Mesodermal cell (in vitro differentiated cells): ENCODE data around the gene CADM1.

Source experiments
- H3K27ac ChIP-seq: 2 replicates; pipeline ENCODE4 v1.7.0; 2013; ENCODE audit warnings: mild to moderate bottlenecking, low read depth, low read length, moderate library complexity; ENCODE audit not compliant: severe bottlenecking
- H3K36me3 ChIP-seq: 2 replicates; pipeline ENCODE4 v1.7.1; 2013; ENCODE audit warnings: mild to moderate bottlenecking, low read length, moderate library complexity; ENCODE audit not compliant: control insufficient read depth, insufficient read depth
- H3K4me1 ChIP-seq: one replicate; pipeline ENCODE4 v1.7.1; 2013; ENCODE audit warnings: mild to moderate bottlenecking, low read length; ENCODE audit not compliant: insufficient read depth, control insufficient read depth, poor library complexity, severe bottlenecking
- H3K4me3 ChIP-seq: 2 replicates; pipeline ENCODE4 v1.7.0; 2013; ENCODE audit warnings: low read length, control low read depth, mild to moderate bottlenecking; ENCODE audit not compliant: insufficient read depth, poor library complexity, severe bottlenecking; ENCODE audit errors: extremely low read depth
- H3K9me3 ChIP-seq: 2 replicates; pipeline ENCODE4 v1.7.1; 2013; ENCODE audit warnings: mild to moderate bottlenecking, low read length, moderate library complexity; ENCODE audit not compliant: control insufficient read depth
- WGBS, 2 experiments: methylation state at CpG; one replicate each; pipeline ENCODE4 v1.1.5; 2013; ENCODE audit warnings: missing lambda C conversion rate in 2 of 2; ENCODE audit not compliant: insufficient coverage in 2 of 2; 5-methylcytosine and 5-hydroxymethylcytosine counted together

The CADM1 gene

GRCh38 chr11:115338476-115338875, 165.7 kb downstream of the CADM1 start:
- Histone ChIP-seq H3K36me3 (no peaks in the 10 kb centered on the region), H3K27ac (no peak overlapping the region), H3K9me3 (no peaks in the 10 kb centered on the region), H3K4me1 (peaks cover 6% of the 10 kb centered on the region), H3K4me3 (no peak overlapping the region)
- WGBS, 2 experiments: 73 to 100% methylated on average over 3 of the region's 3 CpGs

GRCh38 chr11:115334932-115335788, 169.1 kb downstream of the CADM1 start:
- WGBS, 2 experiments: no CpG with 5 or more reads among the region's 3 CpGs
- no peak overlapping the region for H3K27ac ChIP-seq
- no peaks in the 10 kb centered on the region for H3K36me3 ChIP-seq
- H3K9me3 ChIP-seq: no peaks in the 10 kb centered on the region
- no peak overlapping the region for H3K4me3 ChIP-seq
- H3K4me1 ChIP-seq: peaks cover 12% of the 10 kb centered on the region

- peaks cover 12% of the 10 kb centered on the region for H3K4me1 ChIP-seq
- H3K27ac ChIP-seq: no peak overlapping the region
- no peaks in the 10 kb centered on the region for H3K36me3 ChIP-seq
- no peaks in the 10 kb centered on the region for H3K9me3 ChIP-seq
- 80 to 88% methylated on average over 1 of the region's 1 CpG for WGBS, 2 experiments
- no peak overlapping the region for H3K4me3 ChIP-seq
Observed at GRCh38 chr11:115333949-115334348, 170.3 kb downstream of the CADM1 start.

GRCh38 chr11:115333121-115333520, 171.1 kb downstream of the CADM1 start:
- Histone ChIP-seq H3K9me3 (no peaks in the 10 kb centered on the region), H3K4me3 (no peak overlapping the region), H3K4me1 (peaks cover 12% of the 10 kb centered on the region), H3K27ac (no peak overlapping the region), H3K36me3 (no peaks in the 10 kb centered on the region)
- no CpG with 5 or more reads among the region's 2 CpGs for WGBS, 2 experiments

GRCh38 chr11:115330684-115331482, 173.3 kb downstream of the CADM1 start:
- WGBS, 2 experiments: 82% methylated on average over 2 of the region's 3 CpGs; no CpG with 5 or more reads in 1 of the 2 experiments
- H3K4me1 ChIP-seq: peaks cover 12% of the 10 kb centered on the region
- H3K36me3 ChIP-seq: no peaks in the 10 kb centered on the region
- no peak overlapping the region for H3K4me3 ChIP-seq
- no peak overlapping the region for H3K27ac ChIP-seq
- H3K9me3 ChIP-seq: no peaks in the 10 kb centered on the region

- H3K4me3 ChIP-seq: no peak overlapping the region
- H3K4me1 ChIP-seq: no peaks in the 10 kb centered on the region
- WGBS, 2 experiments: 100% methylated on average over 1 of the region's 2 CpGs; no CpG with 5 or more reads in 1 of the 2 experiments
- no peaks in the 10 kb centered on the region for H3K36me3 ChIP-seq
- no peak overlapping the region for H3K27ac ChIP-seq
- H3K9me3 ChIP-seq: no peaks in the 10 kb centered on the region
Observed at GRCh38 chr11:115326526-115326925, 177.7 kb downstream of the CADM1 start.

GRCh38 chr11:115325523-115325922, 178.7 kb downstream of the CADM1 start:
- H3K4me3 ChIP-seq: no peak overlapping the region
- no peaks in the 10 kb centered on the region for H3K36me3 ChIP-seq
- WGBS, 2 experiments: 88 to 100% methylated on average over 1 of the region's 1 CpG
- H3K9me3 ChIP-seq: no peaks in the 10 kb centered on the region
- no peak overlapping the region for H3K27ac ChIP-seq
- H3K4me1 ChIP-seq: no peaks in the 10 kb centered on the region

GRCh38 chr11:115324581-115325432, 179.4 kb downstream of the CADM1 start:
- no peak overlapping the region for H3K4me3 ChIP-seq
- H3K27ac ChIP-seq: no peak overlapping the region

GRCh38 chr11:115322553-115323203, 181.5 kb downstream of the CADM1 start:
- no peaks in the 10 kb centered on the region for H3K4me1 ChIP-seq
- H3K36me3 ChIP-seq: no peaks in the 10 kb centered on the region
- WGBS, 2 experiments: 100% methylated on average over 1 of the region's 4 CpGs; no CpG with 5 or more reads in 1 of the 2 experiments
- no peak overlapping the region for H3K4me3 ChIP-seq
- no peaks in the 10 kb centered on the region for H3K9me3 ChIP-seq
- H3K27ac ChIP-seq: no peak overlapping the region

More at GRCh38 chr11:115324581-115325432, 179.4 kb downstream of the CADM1 start:
- H3K9me3 ChIP-seq: no peaks in the 10 kb centered on the region
- no peaks in the 10 kb centered on the region for H3K4me1 ChIP-seq
- H3K36me3 ChIP-seq: no peaks in the 10 kb centered on the region
- 50 to 56% methylated on average over 4 to 8 of the region's 12 CpGs for WGBS, 2 experiments
